GM18508 (cell line): Measurements from ENCODE around the gene PPP5C.
"Not testable (repeated sequence)": the region's sequence is repeated elsewhere in the genome, so short reads cannot be mapped to it uniquely, and the experiment has no call there.

Experiments used
- ATAC-seq: cut with Tn5 transposase; IDR thresholded peaks from one replicate; pipeline ENCODE4 v1.9.1; 2021; ENCODE audit warnings: moderate number of reproducible peaks; ENCODE audit not compliant: insufficient read depth, unreplicated experiment

Gene PPP5C

GRCh38 chr19:46426035-46426505 is 79.2 kb downstream of the PPP5C start:
- no peak for ATAC-seq

GRCh38 chr19:46426506-46427162 is 79.7 kb downstream of the PPP5C start:
- no peak for ATAC-seq

GRCh38 chr19:46427518-46428045 is 80.7 kb downstream of the PPP5C start:
- no peak for ATAC-seq

- ATAC-seq: no peak
Measured at GRCh38 chr19:46428239-46429135, 81.6 kb downstream of the PPP5C start, which contains the start of gene PNMA8C. Gene PNMA8C, minus strand, starts transcription at chr19:46428936. Its CDS starts 577 bp downstream, at chr19:46428359.

GRCh38 chr19:46429999-46430398 is 83.1 kb downstream of the PPP5C start:
- no peak for ATAC-seq

GRCh38 chr19:46431824-46432223 is 84.9 kb downstream of the PPP5C start:
- no peak for ATAC-seq

GRCh38 chr19:46433470-46433869 is 86.6 kb downstream of the PPP5C start:
- ATAC-seq: not testable (repeated sequence)

GRCh38 chr19:46435009-46435408 is 88.1 kb downstream of the PPP5C start:
- ATAC-seq: no peak

GRCh38 chr19:46435689-46436088 is 88.8 kb downstream of the PPP5C start:
- not testable (repeated sequence) for ATAC-seq
